ENCODE data around the gene CNIH1. TPM values are rescaled to one million over a fixed set of nuclear protein-coding genes. Genes with fewer than 3 reads are reported as not detected.
A peak's percentile ranks its signal among the peaks of the same experiment; 100 is the strongest.
"Not testable (repeated sequence)": the region's sequence is repeated elsewhere in the genome, so short reads cannot be mapped to it uniquely, and the experiment has no call there.

Gene CNIH1
- total RNA-seq, 1 experiment from 2014 or later: 118 TPM

DNA sequence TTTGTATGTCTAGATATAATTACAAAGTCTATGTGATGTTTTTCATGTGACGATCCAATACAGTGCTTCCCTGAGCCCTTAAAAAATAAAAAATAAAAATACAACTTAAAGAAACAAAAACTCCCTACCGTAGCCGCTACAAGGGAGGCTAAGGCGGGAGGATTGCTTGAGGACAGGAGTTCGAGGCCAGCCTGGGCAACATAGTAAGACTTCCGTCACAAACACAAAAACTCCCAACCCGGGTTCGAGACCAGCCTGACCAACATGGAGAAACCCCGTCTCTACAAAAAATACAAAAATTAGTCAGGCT lies 45.0 kb downstream of the CNIH1 start:
- peaks cover 15% of the 10 kb centered on the region for H3K4me1 Mint-ChIP-seq (ENCODE audit: low read depth, unreplicated experiment)
- TF ChIP-seq CTCF (IDR thresholded peaks at IDR 0.05; ENCODE audit: unreplicated experiment): no peak
- no peaks in the 10 kb centered on the region for H3K9me3 Mint-ChIP-seq (ENCODE audit: low read depth, unreplicated experiment)
- peaks cover 23% of the 10 kb centered on the region for H3K36me3 Mint-ChIP-seq (ENCODE audit: insufficient read depth, unreplicated experiment)
- CTCF ChIA-PET: interaction anchor here (1.0 to 2.1 kb wide), 4 partner anchors 8 to 113 kb away, joined by 5 to 11 read pairs (median 6); partner anchors contain the start of gene CGRRF1
- H3K27me3 Mint-ChIP-seq (ENCODE audit: unreplicated experiment): no peaks in the 10 kb centered on the region
- TSS peak; percentile 98 for BruUV-seq (replicated peaks)
- DNase-seq: peak; percentile 5
- intact Hi-C loops (cut with micrococcal nuclease; ENCODE audit: unreplicated experiment): no loop called here
- H3K27ac Mint-ChIP-seq (ENCODE audit: unreplicated experiment): no peak overlapping the region
- H3K4me3 Mint-ChIP-seq (ENCODE audit: low read depth, unreplicated experiment): peak overlapping the region; percentile 96

DNA sequence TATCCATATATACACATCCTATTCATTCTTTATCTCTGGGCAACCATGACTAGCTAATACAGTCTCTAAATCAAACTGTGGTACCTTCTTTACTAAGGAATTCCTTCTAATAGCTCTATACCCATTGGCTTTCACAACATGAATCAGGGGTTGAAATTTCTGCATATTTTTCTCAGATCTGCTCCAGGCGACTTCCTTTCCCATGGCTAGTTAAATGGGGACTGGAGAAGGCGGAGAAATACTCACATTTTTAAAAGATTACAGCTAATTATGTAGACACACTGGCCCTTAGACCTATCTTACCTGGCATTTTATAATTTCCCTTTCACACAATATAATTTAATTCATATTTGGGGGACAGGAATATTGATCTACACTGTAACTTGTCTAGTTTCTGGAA lies 45.5 kb downstream of the CNIH1 start:
- no peaks in the 10 kb centered on the region for H3K9me3 Mint-ChIP-seq (ENCODE audit: low read depth, unreplicated experiment)
- intact Hi-C loops (cut with micrococcal nuclease; ENCODE audit: unreplicated experiment): no loop called here
- H3K36me3 Mint-ChIP-seq (ENCODE audit: insufficient read depth, unreplicated experiment): peaks cover 23% of the 10 kb centered on the region
- no peak for DNase-seq
- H3K27me3 Mint-ChIP-seq (ENCODE audit: unreplicated experiment): no peaks in the 10 kb centered on the region
- CTCF ChIA-PET: interaction anchor here (1.9 to 2.1 kb wide), 2 partner anchors 8 to 25 kb away, joined by 5 to 7 read pairs; no protein-coding TSS in a partner anchor
- no TSS peak for BruUV-seq (replicated peaks)
- peaks cover 15% of the 10 kb centered on the region for H3K4me1 Mint-ChIP-seq (ENCODE audit: low read depth, unreplicated experiment)
- no peak overlapping the region for H3K27ac Mint-ChIP-seq (ENCODE audit: unreplicated experiment)
- TF ChIP-seq CTCF (IDR thresholded peaks at IDR 0.05; ENCODE audit: unreplicated experiment): no peak
- no peak overlapping the region for H3K4me3 Mint-ChIP-seq (ENCODE audit: low read depth, unreplicated experiment)

DNA sequence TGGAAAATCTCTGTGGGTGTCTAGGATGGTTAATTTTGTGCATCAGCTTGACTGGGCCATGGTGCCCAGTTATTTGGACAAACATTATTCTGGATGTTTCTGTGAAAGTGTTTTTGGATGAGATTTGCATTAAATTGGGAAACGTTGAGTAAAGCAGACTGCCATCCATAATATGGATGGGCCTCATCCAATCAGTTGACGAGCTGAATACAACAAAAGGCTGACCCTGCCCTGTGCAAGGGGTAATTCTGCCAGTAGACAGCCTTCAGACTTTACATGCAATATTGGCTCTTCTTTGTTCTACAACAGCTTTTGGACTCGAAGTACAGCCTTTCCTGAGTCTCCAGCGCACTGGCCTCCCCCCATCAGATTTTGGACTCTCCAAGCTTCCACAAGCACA lies 45.9 kb downstream of the CNIH1 start:
- Mint-ChIP-seq H3K4me3 (ENCODE audit: low read depth, unreplicated experiment) (no peak overlapping the region), H3K36me3 (ENCODE audit: insufficient read depth, unreplicated experiment) (peaks cover 23% of the 10 kb centered on the region), H3K27me3 (ENCODE audit: unreplicated experiment) (no peaks in the 10 kb centered on the region), H3K9me3 (ENCODE audit: low read depth, unreplicated experiment) (no peaks in the 10 kb centered on the region), H3K27ac (ENCODE audit: unreplicated experiment) (no peak overlapping the region), H3K4me1 (ENCODE audit: low read depth, unreplicated experiment) (peaks cover 15% of the 10 kb centered on the region)
- no TSS peak for BruUV-seq (replicated peaks)
- TF ChIP-seq CTCF (IDR thresholded peaks at IDR 0.05; ENCODE audit: unreplicated experiment): no peak
- CTCF ChIA-PET: no interaction called here
- no peak for DNase-seq
- intact Hi-C loops (cut with micrococcal nuclease; ENCODE audit: unreplicated experiment): no loop called here

DNA sequence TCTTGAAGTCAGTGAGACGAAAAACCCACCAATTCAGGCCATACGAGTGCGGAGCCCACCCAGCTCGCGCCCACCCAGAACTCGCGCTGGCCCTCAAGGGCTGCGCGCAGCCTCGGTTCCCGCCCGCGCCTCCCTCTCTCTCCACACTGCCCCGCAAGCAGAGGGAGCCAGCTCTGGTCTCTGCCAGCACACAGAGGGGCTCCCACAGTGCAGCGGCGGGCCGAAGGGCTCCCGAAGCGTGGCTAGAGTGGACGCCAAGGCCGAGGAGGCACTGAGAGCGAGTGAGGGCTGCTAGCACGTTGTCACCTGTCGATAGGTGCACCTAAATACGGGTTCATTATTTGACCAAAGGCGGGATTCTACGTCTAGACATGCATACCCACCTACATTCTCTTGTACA lies 46.6 kb downstream of the CNIH1 start:
- BruUV-seq (replicated peaks): no TSS peak
- Mint-ChIP-seq H3K36me3 (ENCODE audit: insufficient read depth, unreplicated experiment) (peaks cover 23% of the 10 kb centered on the region), H3K4me1 (ENCODE audit: low read depth, unreplicated experiment) (peaks cover 14% of the 10 kb centered on the region), H3K4me3 (ENCODE audit: low read depth, unreplicated experiment) (no peak overlapping the region), H3K9me3 (ENCODE audit: low read depth, unreplicated experiment) (no peaks in the 10 kb centered on the region), H3K27ac (ENCODE audit: unreplicated experiment) (no peak overlapping the region), H3K27me3 (ENCODE audit: unreplicated experiment) (no peaks in the 10 kb centered on the region)
- DNase-seq: no peak
- intact Hi-C loops (cut with micrococcal nuclease; ENCODE audit: unreplicated experiment): no loop called here
- CTCF ChIA-PET: no interaction called here
- TF ChIP-seq CTCF (IDR thresholded peaks at IDR 0.05; ENCODE audit: unreplicated experiment): no peak

DNA sequence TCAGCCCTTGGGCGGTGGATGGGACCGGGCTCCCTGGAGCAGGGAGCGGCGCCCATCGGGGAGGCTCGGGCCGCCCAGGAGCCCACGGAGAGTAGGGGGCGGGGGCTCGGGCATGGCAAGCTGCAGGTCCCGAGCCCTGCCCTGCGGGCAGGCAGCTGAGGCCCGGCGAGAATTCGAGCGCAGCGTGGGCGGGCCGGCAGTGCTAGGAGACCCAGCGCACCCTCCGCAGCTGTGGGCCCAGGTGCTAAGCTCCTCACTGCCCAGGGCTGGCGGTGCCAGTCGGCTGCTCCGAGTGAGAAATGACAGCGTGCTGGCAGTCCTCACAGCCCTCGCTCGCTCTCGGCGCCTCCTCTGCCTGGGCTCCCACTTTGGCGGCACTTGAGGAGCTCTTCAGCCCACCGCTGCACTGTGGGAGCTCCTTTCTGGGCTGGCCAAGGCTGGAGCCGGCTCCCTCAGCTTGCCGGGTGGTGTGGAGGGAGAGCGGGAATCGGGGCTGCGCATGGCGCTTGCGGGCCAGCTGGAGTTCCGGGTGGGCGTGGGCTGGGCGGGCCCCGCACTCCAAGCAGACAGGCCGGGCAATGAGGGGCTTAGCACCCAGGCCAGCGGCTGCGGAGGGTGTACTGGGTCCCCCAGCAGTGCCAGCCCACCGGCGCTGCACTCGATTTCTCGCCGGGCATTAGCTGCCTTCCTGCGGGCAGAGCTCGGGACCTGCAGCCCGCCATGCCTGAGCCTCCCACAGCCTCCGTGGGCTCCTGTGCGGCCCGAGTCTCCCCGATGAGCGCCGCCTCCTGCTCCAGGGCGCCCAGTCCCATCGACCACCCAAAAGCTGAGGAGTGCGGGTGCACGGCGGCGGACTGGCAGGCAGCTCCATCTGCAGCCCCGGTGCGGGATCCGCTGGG lies 47.9 kb downstream of the CNIH1 start:
- CTCF ChIA-PET: interaction anchor here (0.6 kb wide), 1 partner anchor 469 kb away, joined by 4 read pairs; no protein-coding TSS in a partner anchor
- peaks cover 21% of the 10 kb centered on the region for H3K36me3 Mint-ChIP-seq (ENCODE audit: insufficient read depth, unreplicated experiment)
- intact Hi-C loops (cut with micrococcal nuclease; ENCODE audit: unreplicated experiment): not testable (repeated sequence)

More for the DNA sequence above, 47.9 kb downstream of the CNIH1 start:
- not testable (repeated sequence) for H3K4me3 Mint-ChIP-seq (ENCODE audit: low read depth, unreplicated experiment); H3K4me1 Mint-ChIP-seq (ENCODE audit: low read depth, unreplicated experiment); BruUV-seq (replicated peaks); H3K27ac Mint-ChIP-seq (ENCODE audit: unreplicated experiment); DNase-seq; H3K9me3 Mint-ChIP-seq (ENCODE audit: low read depth, unreplicated experiment)
- H3K27me3 Mint-ChIP-seq (ENCODE audit: unreplicated experiment): peaks cover 13% of the 10 kb centered on the region

All from Calu3 (cell line).